Peyer's patch (tissue), 4 donors: ENCODE results near the gene NDC80. TPM values are rescaled to one million over a fixed set of nuclear protein-coding genes. Genes with fewer than 3 reads are reported as not detected.
"Not testable (repeated sequence)": the region's sequence is repeated elsewhere in the genome, so short reads cannot be mapped to it uniquely, and the experiment has no call there.

ENCODE experiments used
- DNase-seq, 3 donors: peaks; one replicate each; pipeline ENCODE4 v3.0.0-alpha.2; 2017 to 2019
- H3K27ac ChIP-seq, 4 donors: fragments of 200-600 bp; sonication (generic); one replicate each; pipeline ENCODE4 v1.5.1; 2016 to 2019
- H3K27me3 ChIP-seq, 2 donors: fragments of 200-600 bp; sonication (generic); one replicate each; pipeline ENCODE4 v1.5.1; 2019
- H3K36me3 ChIP-seq, 3 donors: fragments of 200-600 bp; sonication (generic); one replicate each; pipeline ENCODE4 v1.5.1; 2016 to 2019
- H3K4me1 ChIP-seq, 4 donors: fragments of 200-600 bp; sonication (generic); one replicate each; pipeline ENCODE4 v1.5.1; 2016 to 2019
- H3K4me3 ChIP-seq, 4 donors: fragments of 200-600 bp; sonication (generic); 1 replicate in 3 of 4; 2 replicates in 1 of 4; pipeline ENCODE4 v1.5.1; 2016 to 2019; ENCODE audit warnings: mild to moderate bottlenecking in 1 of 4
- H3K9me3 ChIP-seq, 4 donors: fragments of 200-600 bp; sonication (generic); one replicate each; pipeline ENCODE4 v1.5.1; 2016 to 2019; ENCODE audit warnings: mild to moderate bottlenecking in 1 of 4
- POLR2A ChIP-seq, 2 donors: fragments of 450-650 bp; IDR thresholded peaks; one replicate each; pipeline ENCODE4 v1.5.1; 2017; ENCODE audit warnings: antibody characterized with exemption in 2 of 2, mild to moderate bottlenecking in 2 of 2, moderate library complexity in 2 of 2
- total RNA-seq, 4 donors: library from RNA; depleted of rRNA; stranded (reverse); fragments of >200 nt; gene quantifications; one replicate each; pipeline ENCODE4 v1.1.0, GENCODE V29; 2016
- TF ChIP-seq, protein P1 (sequence below), 6 experiments: fragments of 450-650 bp in 4 of 6; fragments of 200-600 bp in 2 of 6; sonication (generic) in 1 of 6; IDR thresholded peaks; one replicate each; pipeline ENCODE4 v1.5.1; 2017 to 2019; ENCODE audit warnings: antibody characterized with exemption in 6 of 6, mild to moderate bottlenecking in 3 of 6, moderate library complexity in 1 of 6

NDC80 gene
- total RNA-seq = 1 to 10 TPM in 3 of 4 donors, under 1 TPM in 1; 0.54 to 5.0 (median 2.6) TPM

DNA sequence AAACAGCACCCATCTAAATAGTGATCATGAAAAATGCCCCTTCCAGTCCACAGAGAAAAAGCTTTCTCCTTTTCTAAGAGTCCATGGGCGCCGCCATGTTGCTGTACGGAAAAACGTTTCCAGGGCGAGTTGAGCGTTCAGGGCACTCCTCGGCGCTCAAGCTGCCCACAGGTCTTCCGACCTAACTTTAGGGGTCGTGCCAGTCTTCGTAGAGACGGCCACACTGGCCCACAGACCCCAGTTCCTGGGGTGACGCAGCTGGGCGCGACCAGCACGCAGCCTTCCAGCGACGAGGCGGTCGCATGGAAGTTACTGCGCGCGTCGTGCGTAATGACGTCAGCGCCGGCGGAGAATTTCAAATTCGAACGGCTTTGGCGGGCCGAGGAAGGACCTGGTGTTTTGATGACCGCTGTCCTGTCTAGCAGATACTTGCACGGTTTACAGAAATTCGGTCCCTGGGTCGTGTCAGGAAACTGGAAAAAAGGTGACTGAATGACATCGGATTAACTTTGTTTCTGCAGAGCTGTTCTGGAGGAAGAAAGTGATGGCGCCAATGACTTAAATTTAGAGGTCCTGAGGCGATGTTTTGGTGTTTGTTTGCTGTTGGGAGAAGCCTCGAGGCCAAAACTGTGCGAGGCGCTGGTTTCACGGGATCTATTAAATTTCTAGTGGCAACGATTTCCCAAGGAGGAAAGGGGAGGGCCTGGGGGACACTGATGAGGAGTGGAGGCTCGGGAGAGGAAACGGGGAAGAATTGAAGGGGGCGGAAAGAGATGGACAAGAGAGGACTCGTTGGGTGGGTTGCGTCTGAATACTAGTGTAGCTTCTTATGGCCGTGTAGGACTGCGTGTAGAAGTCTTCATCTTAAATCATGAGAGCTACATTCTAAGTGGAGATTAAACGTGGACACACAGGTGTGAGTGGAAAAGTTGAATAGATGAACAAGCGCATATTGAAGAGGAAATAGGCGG lies at the start of gene NDC80, which contains the start of gene METTL4:
Gene NDC80, plus strand, starts transcription at position 358 of the 971 bp plus-strand sequence. CDS start 1,429 bp downstream, outside the sequence.
Gene METTL4, minus strand, starts transcription at position 306 of the 971 bp plus-strand sequence. CDS start 4,289 bp downstream, outside the sequence.
- H3K27ac ChIP-seq = peak within 1 kb of the TSS; percentile 87 to 97 (median 94)
- no peaks in the 10 kb centered on the region for H3K36me3 ChIP-seq
- H3K27me3 ChIP-seq = no peaks in the 10 kb centered on the region
- H3K4me1 ChIP-seq = peaks cover 0 to 32% (median 0%) of the 10 kb centered on the region in 4 donors
- DNase-seq = peak; percentile 81 to 93 (median 91)
- peak within 1 kb of the TSS; percentile 56 to 84 (median 65) for H3K4me3 ChIP-seq
- no peaks in the 10 kb centered on the region for H3K9me3 ChIP-seq
- TF ChIP-seq, protein P1, sequence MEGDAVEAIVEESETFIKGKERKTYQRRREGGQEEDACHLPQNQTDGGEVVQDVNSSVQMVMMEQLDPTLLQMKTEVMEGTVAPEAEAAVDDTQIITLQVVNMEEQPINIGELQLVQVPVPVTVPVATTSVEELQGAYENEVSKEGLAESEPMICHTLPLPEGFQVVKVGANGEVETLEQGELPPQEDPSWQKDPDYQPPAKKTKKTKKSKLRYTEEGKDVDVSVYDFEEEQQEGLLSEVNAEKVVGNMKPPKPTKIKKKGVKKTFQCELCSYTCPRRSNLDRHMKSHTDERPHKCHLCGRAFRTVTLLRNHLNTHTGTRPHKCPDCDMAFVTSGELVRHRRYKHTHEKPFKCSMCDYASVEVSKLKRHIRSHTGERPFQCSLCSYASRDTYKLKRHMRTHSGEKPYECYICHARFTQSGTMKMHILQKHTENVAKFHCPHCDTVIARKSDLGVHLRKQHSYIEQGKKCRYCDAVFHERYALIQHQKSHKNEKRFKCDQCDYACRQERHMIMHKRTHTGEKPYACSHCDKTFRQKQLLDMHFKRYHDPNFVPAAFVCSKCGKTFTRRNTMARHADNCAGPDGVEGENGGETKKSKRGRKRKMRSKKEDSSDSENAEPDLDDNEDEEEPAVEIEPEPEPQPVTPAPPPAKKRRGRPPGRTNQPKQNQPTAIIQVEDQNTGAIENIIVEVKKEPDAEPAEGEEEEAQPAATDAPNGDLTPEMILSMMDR (IDR thresholded peaks at IDR 0.05) = peak in 1 of 6 experiments; percentile 0
- peak; percentile 57 to 66 for TF ChIP-seq POLR2A (IDR thresholded peaks at IDR 0.05)

DNA sequence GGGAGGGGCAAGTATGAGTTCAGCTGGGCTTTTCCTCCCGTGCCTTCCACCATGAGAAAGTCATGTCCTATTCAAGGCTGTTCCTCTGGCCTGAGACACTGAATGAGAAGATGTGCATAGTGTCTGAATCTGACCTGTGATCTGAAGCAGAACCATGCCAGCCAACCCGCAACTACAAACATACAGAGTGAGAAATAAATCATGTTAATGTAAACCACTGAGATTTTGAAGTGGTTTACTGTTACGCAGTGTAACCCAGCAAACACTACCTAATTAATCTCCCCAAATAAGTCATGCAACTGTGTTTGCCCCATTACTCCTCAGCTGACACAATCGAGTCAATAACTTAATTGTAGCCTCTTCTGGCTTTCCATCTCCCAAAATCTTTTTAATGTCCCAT lies 49.2 kb upstream of the NDC80 start:
- no peak overlapping the region for H3K4me3 ChIP-seq
- H3K36me3 ChIP-seq = no peaks in the 10 kb centered on the region
- no peak overlapping the region for H3K27ac ChIP-seq
- DNase-seq = no peak
- H3K9me3 ChIP-seq = no peaks in the 10 kb centered on the region
- H3K27me3 ChIP-seq = no peaks in the 10 kb centered on the region
- no peak for TF ChIP-seq POLR2A (IDR thresholded peaks at IDR 0.05)
- TF ChIP-seq, protein P1 (IDR thresholded peaks at IDR 0.05) = no peak
- H3K4me1 ChIP-seq = no peaks in the 10 kb centered on the region

DNA sequence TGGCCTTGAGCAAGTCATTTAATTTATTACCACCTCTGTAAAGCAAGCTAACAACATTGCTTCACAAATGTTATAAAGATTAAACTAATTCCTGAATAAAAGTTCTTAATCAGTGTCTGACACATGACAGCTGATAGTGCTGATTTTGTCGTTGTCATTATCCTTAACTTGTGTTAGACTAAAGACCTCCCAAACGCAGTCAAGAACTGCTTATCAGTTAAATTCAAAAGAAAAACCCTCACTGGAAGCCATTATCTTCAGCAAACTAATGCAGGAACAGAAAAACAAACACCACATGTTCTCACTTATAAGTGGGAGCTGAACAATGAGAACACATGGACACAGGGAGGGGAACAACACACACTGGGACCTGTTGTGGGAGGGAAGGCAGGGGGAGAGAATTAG lies 46.6 kb upstream of the NDC80 start:
- not testable (repeated sequence) for H3K36me3 ChIP-seq, H3K27ac ChIP-seq, H3K27me3 ChIP-seq, DNase-seq, H3K4me1 ChIP-seq, H3K4me3 ChIP-seq, H3K9me3 ChIP-seq

DNA sequence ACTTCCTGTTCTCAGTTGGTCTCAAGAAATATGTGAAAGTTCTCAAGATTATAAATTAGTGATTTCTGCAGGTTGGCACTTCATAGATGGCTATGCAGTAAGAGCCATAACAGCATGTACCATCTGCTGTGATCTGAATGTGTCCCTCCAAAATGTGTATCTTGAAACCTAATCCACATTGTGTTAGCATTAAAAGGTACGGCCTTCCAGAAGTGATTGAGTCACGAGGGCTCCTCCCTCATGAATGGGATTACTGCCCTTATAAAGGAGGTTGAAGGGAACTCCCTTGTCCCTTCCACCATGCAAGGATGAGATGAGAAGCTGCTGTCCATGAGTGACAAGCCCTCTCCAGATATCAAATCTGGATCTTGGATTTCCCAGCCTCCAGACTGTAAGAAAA lies 45.0 kb upstream of the NDC80 start:
- H3K27ac ChIP-seq = no peak overlapping the region
- no peak for TF ChIP-seq POLR2A (IDR thresholded peaks at IDR 0.05)
- TF ChIP-seq, protein P1 (IDR thresholded peaks at IDR 0.05) = no peak
- no peak for DNase-seq
- no peaks in the 10 kb centered on the region for H3K27me3 ChIP-seq
- H3K9me3 ChIP-seq = no peaks in the 10 kb centered on the region
- no peaks in the 10 kb centered on the region for H3K36me3 ChIP-seq
- H3K4me1 ChIP-seq = no peaks in the 10 kb centered on the region
- H3K4me3 ChIP-seq = no peak overlapping the region

DNA sequence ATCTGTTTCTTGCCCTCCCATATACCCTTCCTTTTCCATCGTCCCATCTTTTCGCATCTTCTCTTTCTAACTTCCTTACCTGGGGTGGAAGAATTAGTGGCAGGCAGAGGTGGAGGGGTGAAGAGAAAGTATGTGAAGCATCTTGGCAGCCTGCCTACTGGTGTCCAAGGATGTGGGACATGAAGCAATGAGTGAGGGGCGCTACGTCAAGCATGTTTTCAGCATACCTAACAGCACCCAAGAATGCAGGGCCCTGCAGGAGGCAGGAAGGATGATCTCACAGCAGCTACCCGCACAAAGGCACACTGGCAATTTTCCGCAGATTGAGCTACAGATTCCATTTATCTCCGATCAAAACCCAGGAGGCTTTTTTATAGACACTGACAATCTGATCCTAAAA lies 42.2 kb upstream of the NDC80 start:
- Histone ChIP-seq H3K27ac (no peak overlapping the region), H3K27me3 (no peaks in the 10 kb centered on the region), H3K4me3 (no peak overlapping the region), H3K9me3 (no peaks in the 10 kb centered on the region), H3K4me1 (no peaks in the 10 kb centered on the region), H3K36me3 (peaks cover 0 to 5% (median 0%) of the 10 kb centered on the region in 3 donors)
- TF ChIP-seq POLR2A (IDR thresholded peaks at IDR 0.05) = no peak
- TF ChIP-seq, protein P1 (IDR thresholded peaks at IDR 0.05) = no peak
- no peak for DNase-seq

DNA sequence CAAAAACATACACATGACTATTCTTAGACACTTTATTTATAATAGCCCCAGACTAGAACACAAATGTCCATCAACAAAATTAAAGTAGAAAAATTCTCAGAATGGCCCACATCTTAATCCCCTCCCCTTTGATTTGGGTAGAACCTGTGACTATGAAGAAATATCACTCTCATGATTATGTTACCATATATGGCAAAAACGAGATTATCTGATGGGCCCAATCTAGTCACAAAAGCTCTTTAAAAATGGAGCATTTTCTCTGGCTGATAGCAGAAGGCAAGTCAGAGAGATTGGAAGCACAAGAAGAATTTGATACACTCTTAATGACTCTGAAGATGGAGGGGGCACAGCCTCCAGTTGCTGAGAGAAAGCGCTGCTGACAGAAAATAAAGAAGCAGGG lies 39.6 kb upstream of the NDC80 start:
- Histone ChIP-seq H3K27ac (no peak overlapping the region), H3K4me3 (no peak overlapping the region), H3K4me1 (no peaks in the 10 kb centered on the region), H3K27me3 (no peaks in the 10 kb centered on the region), H3K36me3 (peaks cover 0 to 5% (median 0%) of the 10 kb centered on the region in 3 donors), H3K9me3 (no peaks in the 10 kb centered on the region)
- no peak for DNase-seq
- TF ChIP-seq POLR2A (IDR thresholded peaks at IDR 0.05) = no peak
- TF ChIP-seq, protein P1 (IDR thresholded peaks at IDR 0.05) = no peak
